ENCODE results near the gene AOX1.
"Not testable (repeated sequence)": the region's sequence is repeated elsewhere in the genome, so short reads cannot be mapped to it uniquely, and the experiment has no call there.

AOX1 gene

DNA sequence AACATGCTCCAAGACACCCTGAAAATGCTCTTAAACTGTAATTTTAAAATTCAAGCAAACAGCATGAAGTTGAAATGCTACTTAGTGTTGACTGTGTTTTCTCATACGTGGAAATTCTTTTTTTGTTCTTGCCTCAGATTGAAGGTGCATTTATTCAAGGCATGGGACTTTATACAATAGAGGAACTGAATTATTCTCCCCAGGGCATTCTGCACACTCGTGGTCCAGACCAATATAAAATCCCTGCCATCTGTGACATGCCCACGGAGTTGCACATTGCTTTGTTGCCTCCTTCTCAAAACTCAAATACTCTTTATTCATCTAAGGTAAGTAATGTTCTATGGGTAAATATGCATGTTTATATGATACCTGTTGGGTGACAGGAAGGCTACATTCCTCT is 82.7 kb downstream of the AOX1 start:
- DNase-seq, result no peak

DNA sequence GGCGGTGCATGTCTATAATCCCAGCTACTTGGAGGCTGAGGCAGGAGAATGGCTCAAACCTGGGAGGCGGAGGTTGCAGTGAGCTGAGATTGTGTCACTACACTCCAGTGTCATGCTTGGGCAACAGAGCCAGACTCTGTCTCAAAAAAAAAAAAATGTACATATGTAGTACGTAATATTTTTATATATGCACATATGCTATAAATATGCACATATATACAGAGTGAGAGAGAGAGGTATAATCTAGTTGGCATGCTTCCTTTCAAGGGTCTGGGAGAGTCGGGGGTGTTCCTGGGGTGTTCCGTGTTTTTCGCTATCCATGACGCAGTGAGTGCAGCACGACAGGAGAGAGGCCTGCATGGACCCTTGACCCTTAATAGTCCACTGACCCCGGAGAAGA is 83.5 kb downstream of the AOX1 start:
- no peak for DNase-seq

DNA sequence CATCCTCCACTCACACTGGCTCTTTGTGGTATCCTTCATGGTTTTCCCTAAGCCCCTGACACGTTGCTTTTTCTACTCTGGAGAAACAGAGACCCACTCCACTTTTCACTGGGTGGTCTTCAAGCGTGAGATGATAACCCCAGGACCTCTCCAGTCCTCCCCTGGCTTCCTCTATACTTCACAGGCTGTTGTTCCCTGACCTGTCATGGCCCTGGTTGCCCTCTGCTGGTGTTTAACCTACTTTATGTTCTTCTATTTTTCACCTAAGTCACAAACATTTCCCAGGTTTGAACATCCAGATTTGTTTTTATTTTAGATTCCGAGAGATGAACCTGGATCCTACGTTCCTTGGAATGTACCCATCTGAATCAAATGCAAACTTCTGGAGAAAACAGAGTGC is 84.5 kb downstream of the AOX1 start:
- peak in 1 of 4 experiments; percentile 16 for DNase-seq

DNA sequence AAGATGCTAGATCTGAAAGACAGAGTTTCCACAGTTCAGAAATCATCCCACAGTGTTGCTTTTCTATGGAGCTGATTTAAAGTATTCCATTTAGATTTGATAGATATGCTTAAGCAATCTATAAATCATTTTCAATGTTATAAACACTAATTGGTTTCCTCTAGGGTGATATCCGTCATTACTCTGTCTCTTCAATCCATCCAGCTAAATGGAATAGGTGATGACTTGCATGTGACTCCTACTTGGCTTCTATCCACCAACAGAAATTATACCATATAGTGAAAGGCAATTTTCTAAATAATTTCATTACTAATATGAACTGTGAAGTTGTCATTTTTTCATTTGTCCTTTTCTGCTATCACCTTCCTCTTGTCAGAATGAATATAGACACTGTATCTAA is 84.9 kb downstream of the AOX1 start:
- no peak for DNase-seq

DNA sequence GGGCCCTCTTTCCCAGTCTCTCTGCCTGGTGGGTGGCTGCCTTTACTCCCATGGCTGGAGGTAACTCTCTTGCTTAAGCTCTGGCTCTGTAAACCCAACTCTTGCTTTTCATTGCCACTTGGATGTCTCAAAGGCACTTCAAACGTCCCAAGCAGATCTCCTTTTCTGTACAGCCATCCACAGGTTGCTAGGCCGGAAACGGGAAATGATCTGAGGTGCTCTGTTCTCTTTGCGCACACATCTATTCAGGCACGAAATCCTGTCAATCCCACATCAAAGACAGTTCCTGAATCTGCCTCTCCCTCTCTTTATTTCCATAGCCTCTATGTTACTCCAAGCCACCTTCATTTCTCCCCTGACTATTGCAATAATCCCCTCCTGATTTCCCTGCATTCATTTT is 87.4 kb downstream of the AOX1 start:
- no peak for DNase-seq

DNA sequence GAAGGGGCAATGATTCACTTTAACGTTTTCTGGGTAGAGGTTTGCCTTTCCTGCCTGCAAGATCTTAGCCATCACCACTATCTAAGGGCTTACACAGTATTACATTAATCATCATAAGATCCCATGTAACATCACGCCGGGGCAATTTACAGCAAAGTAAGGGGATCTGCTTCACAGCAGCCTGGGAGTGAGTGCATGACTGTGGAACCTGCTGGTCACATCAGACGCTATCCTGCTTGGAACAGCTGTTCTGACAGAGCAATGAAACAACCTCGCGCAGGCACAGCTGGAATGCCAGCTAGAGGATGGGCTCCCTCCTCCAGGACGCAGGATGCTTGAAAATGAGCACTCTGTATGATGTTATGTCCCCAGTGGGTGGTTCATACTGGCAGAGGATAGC is 89.0 kb downstream of the AOX1 start:
- DNase-seq, result no peak

DNA sequence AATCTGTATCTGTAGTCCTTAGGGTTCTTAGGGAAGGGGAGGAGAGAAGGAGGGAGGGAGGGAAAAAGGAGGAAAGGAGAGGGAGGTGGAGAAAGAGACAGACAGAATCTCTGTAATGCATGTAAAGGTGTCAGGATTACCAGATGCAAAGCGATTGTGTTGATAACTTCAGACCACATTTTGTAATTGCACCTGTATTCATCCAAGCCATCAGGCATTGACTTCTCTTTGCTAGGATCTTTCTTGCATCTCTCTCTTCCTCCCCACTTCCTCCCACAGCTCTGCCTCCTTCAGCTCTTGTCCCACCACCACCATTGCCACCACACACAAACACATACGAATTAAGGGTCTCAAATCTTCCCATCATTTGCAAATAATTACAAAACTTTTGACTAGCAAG is 91.4 kb downstream of the AOX1 start:
- DNase-seq, result no peak

DNA sequence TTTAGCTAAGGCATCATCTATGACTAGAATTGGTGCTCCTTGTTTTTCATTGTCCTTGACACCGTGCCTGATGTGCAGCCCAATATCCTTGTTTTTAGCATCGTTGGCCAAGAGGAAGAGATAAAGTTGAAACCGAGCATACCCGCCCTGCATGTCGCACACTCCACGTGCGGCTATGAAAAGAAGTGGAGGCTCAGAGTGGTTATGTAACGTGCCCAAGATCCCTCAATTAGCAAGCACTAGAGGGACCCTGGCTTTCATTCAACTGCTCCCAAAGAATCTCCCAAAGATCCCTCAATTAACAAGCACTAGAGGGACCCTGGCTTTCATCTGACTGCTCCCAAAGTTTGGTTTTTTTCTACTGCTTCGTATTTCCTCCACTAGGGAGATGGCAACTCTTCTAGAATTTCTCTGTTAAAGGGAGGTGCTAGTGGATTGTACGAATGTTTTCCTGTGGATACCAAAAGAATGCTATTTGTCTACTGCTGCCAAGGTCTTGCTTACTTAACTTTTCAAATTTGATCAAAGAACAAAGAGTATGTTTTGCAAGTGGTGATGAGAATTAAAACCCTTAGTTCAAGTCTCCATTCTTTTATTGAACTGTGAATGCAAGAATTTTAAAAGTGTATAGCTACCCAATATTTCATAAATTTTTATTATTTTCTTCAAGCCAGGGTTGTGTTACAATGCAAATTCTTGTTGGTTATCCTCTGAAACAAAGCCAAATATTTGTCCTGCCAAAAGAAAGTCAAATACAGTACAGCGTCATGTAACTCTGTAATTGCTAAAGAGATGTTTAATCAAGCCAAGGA is 92.1 kb downstream of the AOX1 start:
- no peak for DNase-seq

GRCh38 chr2:200679127-200679526 is 93.3 kb downstream of the AOX1 start:
- DNase-seq, result no peak

- no peak for DNase-seq
Observed at GRCh38 chr2:200679535-200679934, 93.7 kb downstream of the AOX1 start.

GRCh38 chr2:200681697-200682096 is 95.9 kb downstream of the AOX1 start:
- peak in 2 of 4 experiments; percentile 14 to 32 for DNase-seq

DNA sequence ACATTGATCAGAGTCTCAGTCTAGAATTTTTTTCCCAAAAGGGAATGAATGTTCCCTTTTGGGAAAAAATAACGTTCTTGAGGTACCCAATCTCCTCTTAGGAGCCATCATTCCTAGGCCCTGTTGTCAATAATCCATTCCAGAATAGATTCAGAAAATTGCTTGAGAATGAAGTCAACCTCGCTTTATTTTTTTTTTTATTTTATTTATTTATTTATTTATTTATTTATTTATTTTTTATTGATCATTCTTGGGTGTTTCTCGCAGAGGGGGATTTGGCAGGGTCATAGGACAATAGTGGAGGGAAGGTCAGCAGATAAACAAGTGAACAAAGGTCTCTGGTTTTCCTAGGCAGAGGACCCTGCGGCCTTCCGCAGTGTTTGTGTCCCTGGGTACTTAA is 96.6 kb downstream of the AOX1 start:
- DNase-seq, result not testable (repeated sequence)

- peak in 1 of 4 experiments; percentile 10 for DNase-seq
Observed at GRCh38 chr2:200687922-200688920, 102.4 kb downstream of the AOX1 start.

- peak; percentile 42 to 73 (median 59) for DNase-seq
Observed at GRCh38 chr2:200689115-200689514, 103.3 kb downstream of the AOX1 start.

- DNase-seq, result no peak
Observed at GRCh38 chr2:200693836-200694470, 108.1 kb downstream of the AOX1 start.

DNA sequence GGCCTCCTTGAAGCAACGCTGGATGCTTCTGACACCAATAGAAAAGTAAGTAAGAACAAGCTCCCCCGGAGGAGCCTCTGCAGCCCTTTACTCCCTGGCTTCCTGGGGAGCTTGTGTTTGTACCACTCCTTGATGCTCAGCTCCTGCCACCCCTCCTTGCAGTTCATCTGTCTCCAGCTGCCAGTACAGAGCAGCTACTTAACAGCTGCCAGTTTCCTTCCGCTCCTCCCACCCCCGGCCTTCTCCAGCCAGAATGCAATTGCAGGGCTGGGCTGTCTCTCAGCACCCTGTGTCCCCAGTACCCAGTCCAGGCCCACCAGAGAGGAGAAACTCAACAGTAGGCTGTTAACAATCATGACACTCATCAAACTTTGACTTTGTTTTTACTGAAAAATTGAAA is 109.4 kb downstream of the AOX1 start:
- DNase-seq, result peak; percentile 61 to 78 (median 72)

DNA sequence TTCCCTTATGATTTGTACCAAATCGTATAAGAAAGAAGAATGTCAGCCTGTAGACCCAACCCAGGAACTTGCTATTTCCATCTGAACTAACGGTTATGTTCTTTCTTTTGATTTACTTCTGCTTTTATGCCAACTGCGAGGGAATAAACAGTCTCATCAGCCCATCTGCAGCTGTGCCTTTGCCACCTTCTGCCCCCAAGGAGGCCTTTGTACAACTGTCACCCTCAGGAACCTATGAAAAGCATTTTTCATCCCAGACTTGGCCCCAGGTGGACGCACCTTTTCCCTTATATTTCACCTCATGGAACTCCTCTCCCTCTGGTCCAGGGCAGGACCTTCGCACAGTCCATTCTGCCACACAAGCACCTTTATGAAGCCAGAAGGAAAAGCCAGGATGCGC is 109.8 kb downstream of the AOX1 start:
- DNase-seq, result peak in 2 of 4 experiments; percentile 25 to 44

DNA sequence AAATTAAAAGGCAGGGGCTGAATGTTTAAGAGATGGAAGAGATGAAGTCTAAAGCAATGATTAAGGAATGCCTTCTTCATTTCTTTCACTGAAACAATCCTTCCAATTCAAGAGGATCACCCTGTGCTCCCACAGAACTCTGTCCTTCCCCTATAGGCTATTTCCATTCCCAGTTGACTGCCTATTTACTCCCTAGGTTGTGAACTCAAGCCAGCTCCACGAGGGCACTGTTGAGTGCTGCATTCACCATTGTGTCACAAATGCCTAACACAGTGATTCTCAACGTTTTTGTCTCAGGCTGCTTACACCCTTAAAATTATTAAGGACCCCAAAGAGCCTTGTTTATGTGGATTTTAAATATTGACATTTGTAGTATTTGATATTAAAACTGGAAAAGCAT is 112.4 kb downstream of the AOX1 start:
- no peak for DNase-seq

DNA sequence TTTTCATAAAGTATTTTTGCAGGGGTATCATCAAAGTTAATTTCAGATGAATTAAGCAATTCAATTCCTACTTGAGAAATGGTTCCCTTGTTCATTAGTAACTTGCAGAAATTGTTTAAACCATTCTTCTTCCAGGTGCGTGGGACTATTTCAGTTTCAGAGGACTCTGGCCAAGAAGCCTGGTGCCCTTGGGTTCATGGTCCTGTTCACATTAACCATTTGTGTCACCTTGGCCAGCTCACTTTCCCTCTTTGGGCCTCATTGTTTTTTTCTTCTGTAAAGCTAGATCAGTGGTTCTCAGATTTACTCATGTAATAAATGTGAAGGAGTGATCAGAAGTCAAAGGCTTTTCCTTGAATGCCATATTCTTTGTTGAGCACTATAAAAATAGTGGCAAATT is 113.5 kb downstream of the AOX1 start:
- no peak for DNase-seq

DNA sequence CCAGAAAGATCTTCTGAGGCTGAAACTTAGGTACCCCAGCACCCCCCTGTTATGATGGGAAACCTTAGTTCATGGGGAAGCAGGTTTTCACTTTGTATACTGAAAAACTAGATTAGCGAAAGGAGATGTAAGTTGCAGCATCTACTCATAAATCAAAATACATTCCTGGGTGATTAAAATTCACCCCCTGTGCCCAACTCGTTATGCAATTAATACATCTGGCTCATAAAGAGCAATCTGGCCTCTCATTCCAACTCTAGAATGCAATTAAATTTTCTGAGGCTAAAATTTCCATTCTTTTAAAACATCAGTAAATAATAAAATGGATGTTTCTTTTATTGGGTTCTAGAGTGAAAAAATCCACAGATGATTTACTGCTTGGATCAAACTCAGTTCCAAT is 115.0 kb downstream of the AOX1 start:
- DNase-seq, result no peak

- DNase-seq, result no peak
Observed at GRCh38 chr2:200702044-200702443, 116.2 kb downstream of the AOX1 start.

GRCh38 chr2:200702646-200703118 is 116.9 kb downstream of the AOX1 start:
- DNase-seq, result no peak
